HG03045 (cell line): ENCODE measurements around the gene PEX5L.

Source experiments
- ATAC-seq: cut with Tn5 transposase; IDR thresholded peaks from one replicate; pipeline ENCODE4 v1.9.1; 2021; ENCODE audit warnings: mild to moderate bottlenecking, moderate library complexity; ENCODE audit not compliant: unreplicated experiment

Gene PEX5L

GRCh38 chr3:179852142-179852905 is 184.4 kb downstream of the PEX5L start:
- peak; percentile 74 for ATAC-seq

- ATAC-seq: no peak
These were observed 188.0 kb downstream of the PEX5L start for GRCh38 chr3:179848711-179849110.

- no peak for ATAC-seq
These were observed 194.7 kb downstream of the PEX5L start for GRCh38 chr3:179842061-179842460.

- no peak for ATAC-seq
These were observed 195.8 kb downstream of the PEX5L start for GRCh38 chr3:179840985-179841384.

- ATAC-seq: no peak
These were observed 199.4 kb downstream of the PEX5L start for GRCh38 chr3:179837374-179837773.

- ATAC-seq: no peak
These were observed 203.4 kb downstream of the PEX5L start for GRCh38 chr3:179833294-179833693.

- no peak for ATAC-seq
These were observed 204.3 kb downstream of the PEX5L start for GRCh38 chr3:179832333-179832854.

GRCh38 chr3:179829401-179829800 is 207.3 kb downstream of the PEX5L start:
- no peak for ATAC-seq

GRCh38 chr3:179828738-179829137 is 208.0 kb downstream of the PEX5L start:
- no peak for ATAC-seq

GRCh38 chr3:179826247-179826637 is 210.5 kb downstream of the PEX5L start:
- ATAC-seq: no peak

GRCh38 chr3:179825527-179826246 is 211.1 kb downstream of the PEX5L start:
- no peak for ATAC-seq

GRCh38 chr3:179822296-179822695 is 214.4 kb downstream of the PEX5L start:
- ATAC-seq: no peak

- ATAC-seq: no peak
These were observed 217.4 kb downstream of the PEX5L start for GRCh38 chr3:179819379-179819778.

- ATAC-seq: no peak
These were observed 224.7 kb downstream of the PEX5L start for GRCh38 chr3:179812096-179812382.

GRCh38 chr3:179811321-179812095 is 225.2 kb downstream of the PEX5L start:
- ATAC-seq: peak; percentile 91

GRCh38 chr3:179809639-179810038 is 227.1 kb downstream of the PEX5L start:
- ATAC-seq: no peak

- no peak for ATAC-seq
These were observed 229.1 kb downstream of the PEX5L start for GRCh38 chr3:179807588-179807987.

GRCh38 chr3:179806177-179806576 is 230.6 kb downstream of the PEX5L start:
- no peak for ATAC-seq

- no peak for ATAC-seq
These were observed 234.9 kb downstream of the PEX5L start for GRCh38 chr3:179801856-179802255.

- no peak for ATAC-seq
These were observed 235.5 kb downstream of the PEX5L start for GRCh38 chr3:179801263-179801662.

- no peak for ATAC-seq
These were observed 239.5 kb downstream of the PEX5L start for GRCh38 chr3:179797192-179797591.

- no peak for ATAC-seq
These were observed 240.3 kb downstream of the PEX5L start for GRCh38 chr3:179796421-179796820.
